ENCODE results near the gene EMILIN2. TPM values are rescaled to one million over a fixed set of nuclear protein-coding genes. Genes with fewer than 3 reads are reported as not detected.
"Not testable (repeated sequence)": the region's sequence is repeated elsewhere in the genome, so short reads cannot be mapped to it uniquely, and the experiment has no call there.

Gene EMILIN2
- total RNA-seq, 4 donors from 2014 or later = 17.9 to 29.9 (median 22.2) TPM

DNA sequence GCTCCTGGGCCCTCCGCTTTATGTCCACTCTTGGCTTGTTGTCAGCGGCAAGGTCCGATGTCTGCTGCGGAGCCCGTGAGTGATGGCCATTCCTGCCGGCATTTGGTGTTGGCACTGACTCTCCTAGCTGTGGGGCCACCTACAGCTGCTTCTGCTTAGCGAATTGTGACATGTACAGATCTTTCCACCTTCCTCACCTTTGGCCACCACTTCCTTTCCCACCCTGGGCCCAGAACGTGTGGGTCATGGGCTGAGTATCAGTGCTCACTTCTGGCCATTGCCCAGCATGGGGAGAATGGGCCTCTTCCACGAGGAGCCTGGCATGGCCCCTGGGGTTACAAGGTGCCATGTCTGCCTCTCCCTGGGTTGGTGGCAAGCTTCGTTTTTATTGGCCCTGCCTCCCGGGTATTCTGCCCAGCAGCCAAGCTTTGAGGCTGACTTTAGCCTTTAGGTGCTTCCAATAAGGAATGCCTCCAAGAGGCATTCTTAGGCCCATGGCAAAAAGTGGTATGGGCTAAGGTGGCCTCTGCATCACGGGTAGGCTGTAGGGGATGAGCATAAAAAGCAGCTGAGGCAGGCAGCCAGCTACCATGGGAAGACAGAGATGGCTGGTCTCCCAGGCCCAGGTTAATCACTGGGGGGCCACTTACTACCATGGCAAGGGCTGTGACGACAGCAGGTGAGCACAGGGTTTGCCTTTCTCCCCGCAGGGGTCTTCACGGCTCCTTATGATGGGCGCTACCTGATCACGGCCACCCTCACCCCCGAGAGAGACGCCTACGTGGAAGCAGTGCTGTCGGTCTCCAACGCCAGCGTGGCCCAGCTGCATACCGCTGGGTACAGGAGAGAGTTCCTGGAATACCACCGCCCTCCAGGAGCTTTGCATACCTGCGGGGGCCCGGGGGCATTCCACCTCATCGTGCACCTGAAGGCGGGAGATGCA lies 65.8 kb downstream of the EMILIN2 start:
- Histone ChIP-seq H3K27me3 (no peaks in the 10 kb centered on the region), H3K4me1 (peaks cover 10 to 16% of the 10 kb centered on the region in 2 donors), H3K36me3 (peaks cover 26 to 38% of the 10 kb centered on the region in 2 donors), H3K9me3 (no peaks in the 10 kb centered on the region), H3K27ac (no peak overlapping the region), H3K4me3 (replicated peaks in 1 of 3) (no peak overlapping the region)
- DNase-seq = no peak
- TF ChIP-seq, protein P1, sequence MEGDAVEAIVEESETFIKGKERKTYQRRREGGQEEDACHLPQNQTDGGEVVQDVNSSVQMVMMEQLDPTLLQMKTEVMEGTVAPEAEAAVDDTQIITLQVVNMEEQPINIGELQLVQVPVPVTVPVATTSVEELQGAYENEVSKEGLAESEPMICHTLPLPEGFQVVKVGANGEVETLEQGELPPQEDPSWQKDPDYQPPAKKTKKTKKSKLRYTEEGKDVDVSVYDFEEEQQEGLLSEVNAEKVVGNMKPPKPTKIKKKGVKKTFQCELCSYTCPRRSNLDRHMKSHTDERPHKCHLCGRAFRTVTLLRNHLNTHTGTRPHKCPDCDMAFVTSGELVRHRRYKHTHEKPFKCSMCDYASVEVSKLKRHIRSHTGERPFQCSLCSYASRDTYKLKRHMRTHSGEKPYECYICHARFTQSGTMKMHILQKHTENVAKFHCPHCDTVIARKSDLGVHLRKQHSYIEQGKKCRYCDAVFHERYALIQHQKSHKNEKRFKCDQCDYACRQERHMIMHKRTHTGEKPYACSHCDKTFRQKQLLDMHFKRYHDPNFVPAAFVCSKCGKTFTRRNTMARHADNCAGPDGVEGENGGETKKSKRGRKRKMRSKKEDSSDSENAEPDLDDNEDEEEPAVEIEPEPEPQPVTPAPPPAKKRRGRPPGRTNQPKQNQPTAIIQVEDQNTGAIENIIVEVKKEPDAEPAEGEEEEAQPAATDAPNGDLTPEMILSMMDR (IDR thresholded peaks at IDR 0.05) = no peak
- no peak for TF ChIP-seq POLR2A (IDR thresholded peaks at IDR 0.05)
- intact Hi-C loops (cut with DNase I) = loop anchor here (10.0 kb wide), 1 partner anchor 138 kb away; no protein-coding TSS in a partner anchor
- WGBS, 2 donors = 90 to 95% methylated on average over 19 to 25 of the region's 29 CpGs

DNA sequence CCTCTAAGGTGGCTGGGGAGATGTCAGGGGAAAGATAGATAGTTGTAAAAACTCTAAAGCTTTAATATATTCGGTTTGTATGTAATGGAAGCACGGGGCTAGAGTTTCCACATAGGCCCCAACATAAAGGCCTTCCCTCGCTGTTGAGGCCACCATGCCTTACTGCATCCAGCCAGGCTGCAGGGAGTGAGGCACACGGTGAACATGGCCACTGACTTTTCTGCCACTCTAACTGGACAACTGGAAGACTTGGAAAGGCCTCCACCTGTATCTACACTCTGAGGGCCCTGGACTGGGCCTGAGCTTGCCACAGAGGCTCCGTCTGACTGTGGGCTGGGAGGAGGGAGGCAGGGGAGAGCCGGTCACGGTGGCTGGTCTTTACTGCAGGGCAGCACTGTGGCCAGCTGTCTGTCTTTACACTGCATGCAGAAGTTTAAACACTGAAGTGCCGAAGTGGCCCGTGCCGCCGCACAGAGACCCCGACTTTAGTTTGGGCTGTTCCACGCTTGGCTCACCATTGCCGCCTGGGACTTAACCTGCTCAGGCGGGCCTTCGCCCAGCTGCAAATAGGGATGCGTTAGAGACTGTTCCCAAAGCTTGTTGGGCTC lies 66.7 kb downstream of the EMILIN2 start:
- WGBS, 2 donors = 64 to 81% methylated on average over 14 to 17 of the region's 17 CpGs
- no peak overlapping the region for H3K27ac ChIP-seq

DNA sequence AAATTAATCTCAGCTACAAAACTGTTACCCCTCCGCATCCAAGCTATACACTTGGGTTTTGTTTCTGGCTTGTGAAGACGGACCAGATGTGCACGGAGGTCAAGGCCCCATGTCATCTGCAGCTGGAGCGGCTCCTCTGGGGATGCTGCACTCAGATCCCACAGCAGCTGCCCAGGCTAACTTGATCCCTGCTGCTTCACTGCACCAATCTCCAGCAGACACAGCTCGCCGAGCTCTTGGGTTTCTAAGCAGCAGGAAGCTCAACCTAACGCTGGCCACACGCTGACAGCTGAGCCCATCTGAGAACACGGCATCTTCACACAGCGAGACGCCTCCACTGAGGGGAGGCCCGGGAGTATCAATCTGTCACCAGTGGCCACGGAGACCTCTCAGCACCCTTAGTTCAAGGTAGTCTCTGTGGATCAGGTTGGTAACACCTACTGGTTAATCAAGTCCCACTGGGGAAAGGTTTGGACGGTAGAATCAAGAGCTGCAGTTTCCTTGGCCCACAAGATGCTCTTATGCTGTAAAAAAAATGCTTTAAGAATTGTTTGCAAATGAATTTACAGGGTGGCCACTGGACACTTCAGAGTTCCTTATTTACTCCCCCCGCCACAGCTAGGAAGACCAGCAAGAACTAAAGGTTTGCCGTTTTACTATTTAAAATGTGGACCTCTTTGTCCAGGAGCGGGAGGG lies 67.5 kb downstream of the EMILIN2 start:
- WGBS, 2 donors = 84% methylated on average over 17 of the region's 17 CpGs
- H3K4me3 ChIP-seq (replicated peaks in 1 of 3) = no peak overlapping the region
- DNase-seq = no peak
- TF ChIP-seq POLR2A (IDR thresholded peaks at IDR 0.05) = no peak
- H3K4me1 ChIP-seq = peaks cover 14 to 18% of the 10 kb centered on the region in 2 donors
- no peak overlapping the region for H3K27ac ChIP-seq
- no peaks in the 10 kb centered on the region for H3K27me3 ChIP-seq
- peaks cover 29 to 43% of the 10 kb centered on the region in 2 donors for H3K36me3 ChIP-seq
- intact Hi-C loops (cut with DNase I) = loop anchor here (10.0 kb wide), 1 partner anchor 140 kb away; no protein-coding TSS in a partner anchor
- H3K9me3 ChIP-seq = no peaks in the 10 kb centered on the region

More for the DNA sequence above, 66.7 kb downstream of the EMILIN2 start:
- intact Hi-C loops (cut with DNase I) = loop anchor here (10.0 kb wide), 1 partner anchor 139 kb away; no protein-coding TSS in a partner anchor
- TF ChIP-seq, protein P1 (IDR thresholded peaks at IDR 0.05) = no peak
- no peak for TF ChIP-seq POLR2A (IDR thresholded peaks at IDR 0.05)
- Histone ChIP-seq H3K4me3 (replicated peaks in 1 of 3) (no peak overlapping the region), H3K36me3 (peaks cover 26 to 38% of the 10 kb centered on the region in 2 donors), H3K27me3 (no peaks in the 10 kb centered on the region), H3K9me3 (no peaks in the 10 kb centered on the region), H3K4me1 (peaks cover 14 to 18% of the 10 kb centered on the region in 2 donors)
- DNase-seq = peak; percentile 17 to 29

DNA sequence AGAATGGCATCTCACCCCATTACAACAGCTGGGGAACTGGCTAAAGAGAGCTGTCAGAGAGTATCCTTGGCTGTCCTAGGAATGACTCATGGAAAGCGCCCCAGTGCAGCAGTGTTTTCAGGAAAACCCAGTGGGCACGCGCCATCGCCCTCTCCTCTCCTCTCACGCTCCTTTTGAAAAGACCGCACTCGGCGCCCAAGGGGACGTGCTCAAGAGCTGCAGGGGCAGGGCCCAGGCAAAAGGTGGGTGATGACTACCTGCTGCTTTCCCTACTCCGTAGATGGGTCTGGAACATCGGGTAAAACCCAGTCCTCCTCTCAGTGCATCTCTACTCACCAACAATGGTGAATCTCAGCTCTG lies 68.1 kb downstream of the EMILIN2 start:
- DNase-seq = no peak
- Histone ChIP-seq H3K27me3 (no peaks in the 10 kb centered on the region), H3K27ac (no peak overlapping the region), H3K9me3 (no peaks in the 10 kb centered on the region), H3K36me3 (peaks cover 34 to 43% of the 10 kb centered on the region in 2 donors), H3K4me3 (replicated peaks in 1 of 3) (no peak overlapping the region), H3K4me1 (peaks cover 14 to 18% of the 10 kb centered on the region in 2 donors)
- TF ChIP-seq POLR2A (IDR thresholded peaks at IDR 0.05) = no peak
- WGBS, 2 donors = 95% methylated on average over 11 of the region's 11 CpGs
- intact Hi-C loops (cut with DNase I) = loop anchor here (10.0 kb wide), 1 partner anchor 140 kb away; no protein-coding TSS in a partner anchor

DNA sequence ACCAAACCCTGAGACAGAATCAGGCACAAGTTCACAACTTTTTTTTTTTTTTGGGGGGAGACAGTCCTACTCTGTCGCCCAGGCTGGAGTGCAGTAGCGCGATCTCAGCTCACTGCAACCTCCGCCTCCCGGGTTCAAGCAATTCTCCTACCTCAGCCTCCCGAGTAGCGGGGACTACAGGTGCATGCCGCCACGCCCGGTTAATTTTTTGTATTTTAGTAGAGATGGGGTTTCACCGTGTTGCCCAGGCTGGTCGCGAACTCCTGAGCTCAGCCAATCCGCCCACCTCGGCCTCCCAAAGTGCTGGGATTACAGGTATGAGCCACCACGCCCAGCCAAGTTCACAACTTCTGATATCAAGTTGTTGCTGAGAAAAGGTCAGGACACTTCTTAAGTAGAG lies 68.7 kb downstream of the EMILIN2 start:
- H3K4me1 ChIP-seq = peaks cover 14 to 18% of the 10 kb centered on the region in 2 donors
- intact Hi-C loops (cut with DNase I) = loop anchor here (10.0 kb wide), 1 partner anchor 141 kb away; no protein-coding TSS in a partner anchor
- H3K27me3 ChIP-seq; H3K9me3 ChIP-seq; DNase-seq; H3K4me3 ChIP-seq (replicated peaks in 1 of 3); H3K27ac ChIP-seq: not testable (repeated sequence)
- H3K36me3 ChIP-seq = peaks cover 41 to 45% of the 10 kb centered on the region in 2 donors
- WGBS, 2 donors = 95 to 96% methylated on average over 16 of the region's 16 CpGs

DNA sequence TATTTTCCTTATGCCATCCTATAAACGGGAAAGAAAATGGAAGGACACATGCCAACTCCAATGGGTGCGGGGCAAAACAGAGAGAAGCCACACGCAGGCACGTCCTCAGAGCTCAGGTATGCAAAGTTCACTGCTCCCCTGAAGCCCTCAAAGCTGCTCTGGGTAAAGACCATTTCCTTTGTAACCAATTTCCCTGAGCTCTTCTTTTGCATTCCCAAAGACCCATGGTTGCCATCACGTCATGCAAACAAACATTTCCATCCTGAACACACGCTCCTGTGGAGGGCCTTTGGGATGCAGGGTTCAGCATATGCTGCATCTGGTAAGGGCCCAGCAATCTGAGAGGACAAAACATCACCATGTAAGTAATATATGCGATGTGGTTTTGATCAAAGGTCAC lies 69.4 kb downstream of the EMILIN2 start:
- H3K4me3 ChIP-seq (replicated peaks in 1 of 3) = no peak overlapping the region
- 87 to 91% methylated on average over 7 of the region's 7 CpGs for WGBS, 2 donors
- H3K4me1 ChIP-seq = peaks cover 14 to 18% of the 10 kb centered on the region in 2 donors
- TF ChIP-seq, protein P1 (IDR thresholded peaks at IDR 0.05) = no peak
- TF ChIP-seq POLR2A (IDR thresholded peaks at IDR 0.05) = no peak
- no peak for DNase-seq
- H3K36me3 ChIP-seq = peaks cover 48% of the 10 kb centered on the region in 2 donors
- H3K27me3 ChIP-seq = no peaks in the 10 kb centered on the region
- intact Hi-C loops (cut with DNase I) = loop anchor here (10.0 kb wide), 1 partner anchor 141 kb away; no protein-coding TSS in a partner anchor
- no peaks in the 10 kb centered on the region for H3K9me3 ChIP-seq
- peak overlapping the region; percentile 38 to 74 (median 44) for H3K27ac ChIP-seq

Data from thyroid gland (tissue), 4 donors.